ENCODE results near the gene HDHD2.

Gene HDHD2

GRCh38 chr18:47077111-47077510 is 73.2 kb downstream of the HDHD2 start:
- H3K4me3 ChIP-seq: no peak overlapping the region
- H3K27ac ChIP-seq: no peak overlapping the region

- no peak overlapping the region for H3K27ac ChIP-seq
- no peak overlapping the region for H3K4me3 ChIP-seq
These were observed 75.0 kb downstream of the HDHD2 start for GRCh38 chr18:47075098-47075883.

DNA sequence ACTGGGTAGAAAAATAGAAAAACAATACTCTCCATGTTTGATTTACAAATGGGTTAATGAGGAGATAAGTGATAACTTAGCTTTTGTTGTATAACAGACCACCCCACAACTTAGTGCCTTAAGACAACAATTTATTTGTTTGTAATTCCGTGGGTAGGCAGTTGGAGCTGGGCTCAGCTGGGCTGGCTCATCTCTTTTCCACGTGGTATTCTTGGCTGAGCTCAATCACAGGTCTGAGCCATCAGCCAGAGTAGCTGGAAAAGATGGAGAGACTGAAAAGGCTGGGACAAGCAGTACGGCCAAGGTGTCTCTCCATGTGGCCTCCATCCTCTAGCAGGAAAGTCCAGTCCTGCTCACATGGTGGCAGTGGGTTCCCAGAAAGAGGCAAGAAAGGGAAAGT is 82.7 kb downstream of the HDHD2 start:
- H3K27ac ChIP-seq: no peak overlapping the region
- no peak overlapping the region for H3K4me3 ChIP-seq

- H3K27ac ChIP-seq: no peak overlapping the region
- no peak overlapping the region for H3K4me3 ChIP-seq
These were observed 87.2 kb downstream of the HDHD2 start for GRCh38 chr18:47063096-47063495.

DNA sequence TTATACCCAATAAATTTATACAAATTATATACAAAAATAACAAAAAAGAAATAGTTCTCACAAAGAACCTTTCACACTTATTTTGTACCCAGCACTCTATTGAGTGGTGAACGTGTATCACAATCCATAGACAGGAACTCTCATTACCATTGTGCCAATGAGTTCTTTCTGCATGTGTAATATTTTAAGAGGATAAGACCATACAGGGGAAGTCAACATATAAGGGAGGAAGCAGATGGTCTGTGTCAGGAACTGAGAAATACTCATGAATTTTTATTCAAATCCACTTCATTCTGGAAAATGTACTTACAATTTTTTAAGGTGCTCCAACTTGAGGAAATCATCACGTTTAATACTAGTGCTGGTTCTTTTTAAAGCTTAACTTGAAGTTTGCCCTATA is 87.8 kb downstream of the HDHD2 start:
- no peak overlapping the region for H3K27ac ChIP-seq
- H3K4me3 ChIP-seq: no peak overlapping the region
